T47D (cell line): ENCODE data around the gene C3orf22.
"Not testable (repeated sequence)": the region's sequence is repeated elsewhere in the genome, so short reads cannot be mapped to it uniquely, and the experiment has no call there.

Experiments used
- DNase-seq, 2 experiments: peaks; one replicate each; pipeline versions ENCODE4 v3.0.0 to v3.0.0-alpha.2; 2011 to 2012; ENCODE audit warnings: low read depth in 1 of 2, low spot score in 1 of 2
- JUND ChIP-seq: IDR thresholded peaks from 2 replicates; pipeline ENCODE4 v1.6.1; 2012; ENCODE audit warnings: low read depth
- in situ Hi-C: cut with HindIII; loops from 2 replicates; pipeline ENCODE4 v1.10.0; 2016; ENCODE audit warnings: low sequenced_read_pairs, low pct_unique_long_range_greater_than_20kb

C3orf22 gene, protein sequence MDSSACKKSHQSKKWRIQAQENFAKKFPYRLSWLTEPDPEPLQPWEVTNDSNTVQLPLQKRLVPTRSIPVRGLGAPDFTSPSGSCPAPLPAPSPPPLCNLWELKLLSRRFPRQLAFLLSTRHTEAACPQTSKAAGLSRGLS

DNA sequence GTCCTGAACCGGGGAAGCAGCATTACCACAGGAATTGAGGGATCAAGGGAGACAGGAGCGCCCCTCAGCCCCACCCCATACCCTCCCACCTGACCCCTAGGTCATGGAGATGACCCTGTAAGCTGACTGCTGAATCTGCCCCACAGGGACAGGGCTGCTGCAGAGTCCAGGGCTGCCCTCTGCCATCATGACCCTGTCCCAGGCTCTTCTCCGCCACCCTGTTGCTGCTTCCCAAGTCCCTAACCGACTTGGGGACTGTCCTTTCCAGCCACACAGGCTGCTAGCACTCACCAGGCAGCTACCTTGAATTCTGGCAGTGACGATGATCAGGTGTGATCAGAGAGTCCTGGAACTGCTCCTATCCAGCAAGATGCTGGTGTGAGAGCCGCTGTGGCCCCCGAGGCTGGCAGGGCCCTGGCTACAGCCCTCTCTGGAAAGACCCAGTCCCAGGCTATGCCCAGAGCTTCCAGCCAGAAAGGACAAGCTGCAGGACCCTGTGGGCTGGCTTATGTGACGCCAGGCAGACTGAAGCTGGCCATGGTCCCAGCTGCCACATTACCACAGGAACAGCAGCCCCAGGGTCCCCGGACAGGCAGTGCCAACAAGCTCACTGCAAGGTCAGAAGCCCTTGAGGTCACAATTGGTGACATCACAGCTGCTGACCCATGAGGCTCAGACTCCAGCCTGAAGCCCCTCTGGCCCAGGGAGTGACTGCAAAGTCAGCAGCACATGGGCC lies at the start of gene C3orf22:
C3orf22 (minus strand) TSS at position 597 of the 736 bp plus-strand sequence. CDS start 5,542 bp downstream, outside the sequence.
- no peak for TF ChIP-seq JUND
- in situ Hi-C loops: no loop called here

DNA sequence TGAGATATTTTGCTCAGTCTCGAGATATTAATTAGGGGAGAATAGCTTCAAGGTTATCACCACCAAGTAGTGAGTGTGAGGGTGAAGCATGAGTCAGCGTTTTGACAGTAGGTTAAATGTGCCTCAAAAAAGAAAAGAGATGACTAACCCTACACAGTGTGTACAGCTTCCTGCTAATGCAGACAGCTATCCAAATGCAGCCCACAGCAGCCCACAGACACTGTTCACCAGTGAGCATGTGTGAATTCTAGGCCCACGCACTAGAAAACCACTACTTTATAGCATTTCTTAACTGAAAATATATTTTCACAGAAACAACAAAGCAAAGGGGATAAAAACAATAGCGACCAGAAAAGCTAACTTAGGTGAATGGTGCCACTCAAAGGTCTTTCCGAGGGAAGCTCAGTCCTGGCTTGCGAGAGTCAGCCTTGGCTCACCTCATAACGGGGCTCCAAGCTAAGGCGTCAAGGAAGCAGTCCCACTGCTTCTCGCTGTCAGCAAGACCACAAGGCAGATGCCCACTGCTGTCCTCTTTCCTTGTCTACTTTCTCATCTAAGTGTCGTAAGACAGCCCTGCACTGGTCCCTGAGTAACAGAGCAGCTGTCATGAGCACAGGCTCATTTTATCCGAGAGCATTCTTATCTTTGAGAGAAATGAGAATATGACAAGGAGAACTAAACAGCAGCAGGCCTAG lies 48.6 kb upstream of the C3orf22 start:
- no peak for TF ChIP-seq JUND
- no peak for DNase-seq
- in situ Hi-C loops: no loop called here

More for the DNA sequence above, at the start of gene C3orf22:
- DNase-seq: no peak

DNA sequence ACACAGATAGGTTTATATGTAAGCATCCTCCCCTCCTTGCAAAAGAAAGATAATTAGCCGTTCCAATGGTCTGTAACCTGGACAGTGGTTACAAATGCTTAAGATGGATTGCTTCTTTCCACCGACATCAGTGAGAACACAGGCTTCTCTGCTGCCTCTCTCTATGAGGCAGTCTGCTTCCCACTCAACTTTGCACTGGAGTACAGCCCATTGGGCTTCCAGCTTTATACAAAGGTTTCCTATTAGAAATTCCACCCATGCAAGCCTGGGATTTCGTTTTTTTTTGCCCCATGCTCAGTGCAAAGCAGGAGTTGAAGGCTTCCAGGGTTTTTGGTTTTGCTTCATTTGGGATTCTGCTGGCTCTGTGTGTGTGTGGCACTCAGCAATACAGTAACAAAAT lies 47.3 kb upstream of the C3orf22 start:
- in situ Hi-C loops: no loop called here
- no peak for DNase-seq
- no peak for TF ChIP-seq JUND

DNA sequence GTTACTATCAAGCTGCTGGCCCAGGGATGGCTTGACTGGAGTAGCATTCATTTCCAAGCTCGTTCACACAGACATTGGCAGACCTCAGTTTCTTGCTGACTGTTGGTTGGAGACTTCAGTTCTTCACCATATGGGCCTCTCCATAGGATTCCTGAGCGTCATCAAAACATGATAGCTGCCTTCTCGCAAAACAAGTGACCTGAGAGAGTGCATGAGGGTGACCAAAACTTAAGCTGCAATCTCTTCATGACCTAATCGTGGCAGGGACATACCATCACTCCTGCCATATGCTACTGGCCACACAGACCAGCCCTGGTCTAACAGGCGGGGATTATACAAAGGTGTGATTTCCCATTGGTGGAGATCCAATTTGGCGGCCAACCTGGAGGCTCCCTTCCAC lies 46.0 kb upstream of the C3orf22 start:
- DNase-seq: no peak
- TF ChIP-seq JUND: no peak
- in situ Hi-C loops: no loop called here

DNA sequence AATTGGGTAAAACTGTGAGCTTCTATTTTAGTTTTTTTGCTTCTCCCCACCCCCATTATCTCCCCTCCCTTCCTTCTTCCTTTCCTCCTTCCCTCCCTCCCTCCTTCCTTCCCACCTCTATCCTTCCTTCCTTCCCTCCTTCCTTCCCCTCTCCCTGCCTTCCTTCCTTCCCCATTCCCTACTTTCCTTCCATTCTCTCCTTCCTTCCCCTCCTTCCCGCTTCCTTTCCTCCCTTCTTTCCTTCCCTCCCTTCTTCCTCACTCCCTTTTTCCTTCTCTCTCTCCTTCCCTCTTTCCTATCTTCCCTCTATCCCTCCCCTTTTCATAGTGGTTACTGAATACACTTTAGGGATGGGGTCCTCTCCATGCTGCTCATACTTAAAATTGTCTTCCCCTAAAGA lies 40.4 kb upstream of the C3orf22 start:
- in situ Hi-C loops: no loop called here
- DNase-seq: no peak
- no peak for TF ChIP-seq JUND

DNA sequence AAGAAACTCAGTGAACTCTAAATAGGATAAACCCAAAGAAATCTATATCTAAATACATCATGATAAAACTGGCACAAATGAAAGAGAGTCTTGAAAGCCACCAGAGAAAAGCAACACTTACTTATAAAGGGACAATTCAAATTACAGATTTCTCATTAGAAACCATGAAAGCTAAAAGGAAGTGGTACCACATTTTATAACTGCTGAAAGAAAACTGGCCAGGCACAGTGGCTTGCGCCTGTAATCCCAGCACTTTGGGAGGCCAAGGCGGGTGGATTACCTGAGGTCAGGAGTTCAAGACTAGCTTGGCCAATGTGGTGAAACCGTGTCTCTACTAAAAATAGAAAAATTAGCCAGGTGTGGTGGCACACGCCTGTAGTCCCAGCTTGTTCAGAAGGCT lies 36.7 kb upstream of the C3orf22 start:
- DNase-seq, in situ Hi-C loops: not testable (repeated sequence)

DNA sequence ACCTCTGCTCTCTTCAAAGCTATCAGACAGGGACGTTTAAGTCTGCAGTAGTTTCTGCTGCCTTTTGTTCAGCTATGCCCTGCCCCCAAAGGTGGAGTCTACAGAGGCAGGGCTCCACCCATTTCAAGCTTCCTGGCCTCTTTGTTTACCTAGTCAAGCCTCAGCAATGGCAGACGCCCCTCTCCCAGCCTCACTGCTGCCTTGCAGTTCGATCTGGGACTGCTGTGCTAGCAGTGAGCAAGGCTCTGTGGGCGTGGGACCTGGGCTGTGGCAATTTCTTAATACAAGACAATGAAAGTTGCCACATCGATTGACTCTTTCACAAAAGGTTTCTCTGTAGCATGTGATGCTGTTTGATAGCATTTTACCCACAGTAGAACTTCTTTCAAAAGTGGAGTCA lies 32.8 kb upstream of the C3orf22 start:
- DNase-seq, in situ Hi-C loops: not testable (repeated sequence)

DNA sequence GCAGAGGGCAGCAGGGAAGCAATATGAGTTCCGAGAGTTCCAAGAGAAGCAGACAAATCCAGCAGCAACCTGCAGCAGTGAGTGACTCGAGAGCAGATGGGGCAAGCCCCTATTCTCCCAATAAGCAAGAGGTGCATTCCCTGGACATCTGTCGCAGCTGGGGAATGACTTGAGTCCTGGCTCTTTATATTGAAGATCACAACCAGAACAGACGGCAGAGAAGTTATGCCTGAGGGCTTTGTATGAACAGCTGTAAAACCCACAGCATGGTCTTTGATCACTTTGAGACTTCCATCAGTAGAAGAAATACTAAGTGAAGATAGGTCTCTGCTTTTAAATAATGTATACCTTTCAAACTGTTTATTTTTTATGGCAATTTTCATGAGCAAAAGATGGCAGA lies 23.6 kb upstream of the C3orf22 start:
- no peak for DNase-seq
- no peak for TF ChIP-seq JUND
- in situ Hi-C loops: no loop called here

DNA sequence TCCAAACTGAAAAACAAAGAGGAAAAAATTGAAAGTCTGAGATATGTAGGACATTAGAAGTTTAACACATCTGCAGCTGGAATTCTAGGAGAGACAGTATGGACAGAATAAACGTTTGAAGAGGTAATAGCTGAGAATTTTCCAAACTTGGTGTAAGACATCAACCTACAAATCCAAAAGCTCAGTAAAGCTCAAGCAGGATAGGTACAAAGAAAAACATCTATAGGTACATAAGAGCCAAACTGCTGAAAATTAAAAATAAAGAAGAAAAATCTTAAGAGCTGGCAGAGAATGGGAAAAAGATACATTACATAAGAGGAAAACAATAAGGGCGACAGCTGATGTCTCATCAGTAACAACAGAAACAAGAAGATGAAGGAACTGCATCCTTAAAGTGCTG lies 22.8 kb upstream of the C3orf22 start:
- in situ Hi-C loops: no loop called here
- TF ChIP-seq JUND: no peak
- no peak for DNase-seq

DNA sequence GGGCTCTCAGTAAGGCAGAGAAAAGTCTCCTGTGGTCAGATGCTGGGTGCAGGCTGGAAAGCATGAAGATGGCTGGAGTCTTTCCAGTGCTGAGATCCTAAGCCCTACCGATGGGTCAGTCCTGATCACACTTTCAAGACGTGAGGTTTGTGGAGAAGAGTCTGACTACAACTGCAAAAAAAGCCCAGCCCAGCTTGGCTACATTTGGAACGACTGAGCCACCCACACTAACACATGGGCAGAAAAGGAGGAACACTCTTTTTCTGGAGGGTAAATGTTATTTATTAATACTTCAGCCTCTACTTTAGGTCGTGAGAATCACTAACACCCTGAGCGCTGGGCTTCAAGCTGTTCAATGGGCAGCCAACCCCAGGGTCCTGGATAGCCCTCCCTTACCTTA lies 22.0 kb upstream of the C3orf22 start:
- TF ChIP-seq JUND: no peak
- no peak for DNase-seq
- in situ Hi-C loops: no loop called here

DNA sequence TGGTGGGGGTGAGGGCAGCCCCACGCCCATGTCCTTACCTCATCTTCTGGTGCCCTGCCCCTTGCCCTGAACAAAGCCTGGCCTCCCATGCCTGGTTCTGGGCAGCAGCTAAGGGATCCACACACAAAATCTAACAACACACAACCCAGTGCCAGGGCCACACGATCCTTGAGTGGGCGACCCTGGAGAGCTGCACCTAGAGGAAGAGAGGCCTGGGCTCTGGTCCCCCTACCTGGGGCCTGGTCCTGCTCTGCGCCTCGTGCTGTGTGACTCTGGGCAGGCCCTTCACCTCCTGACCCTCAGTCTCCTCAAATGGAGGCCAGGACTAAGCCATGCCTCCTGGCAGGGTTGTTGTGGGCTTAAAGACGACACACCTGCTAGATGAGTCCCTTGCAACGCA lies 20.0 kb upstream of the C3orf22 start:
- DNase-seq: no peak
- no peak for TF ChIP-seq JUND
- in situ Hi-C loops: no loop called here

DNA sequence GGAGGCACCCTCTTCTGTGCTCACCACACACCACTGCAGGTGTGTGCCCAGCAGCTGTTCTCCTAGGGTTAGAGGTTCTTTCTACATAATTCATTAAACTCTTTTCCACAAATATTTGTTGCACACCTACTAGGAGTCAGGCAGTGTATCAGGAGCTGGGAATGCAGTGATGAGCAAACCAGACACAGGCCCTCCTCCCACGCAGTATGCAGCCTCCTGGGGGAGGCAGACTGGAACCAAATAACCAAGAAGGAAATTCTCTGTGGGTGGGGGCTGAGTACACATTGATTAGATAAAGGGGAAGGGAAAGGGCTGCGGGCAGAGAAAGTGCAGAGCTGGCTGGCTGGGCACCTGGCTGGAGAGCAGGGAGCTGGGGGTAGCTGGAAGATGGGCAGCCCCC lies 18.5 kb upstream of the C3orf22 start:
- TF ChIP-seq JUND: no peak
- DNase-seq: no peak
- in situ Hi-C loops: no loop called here

DNA sequence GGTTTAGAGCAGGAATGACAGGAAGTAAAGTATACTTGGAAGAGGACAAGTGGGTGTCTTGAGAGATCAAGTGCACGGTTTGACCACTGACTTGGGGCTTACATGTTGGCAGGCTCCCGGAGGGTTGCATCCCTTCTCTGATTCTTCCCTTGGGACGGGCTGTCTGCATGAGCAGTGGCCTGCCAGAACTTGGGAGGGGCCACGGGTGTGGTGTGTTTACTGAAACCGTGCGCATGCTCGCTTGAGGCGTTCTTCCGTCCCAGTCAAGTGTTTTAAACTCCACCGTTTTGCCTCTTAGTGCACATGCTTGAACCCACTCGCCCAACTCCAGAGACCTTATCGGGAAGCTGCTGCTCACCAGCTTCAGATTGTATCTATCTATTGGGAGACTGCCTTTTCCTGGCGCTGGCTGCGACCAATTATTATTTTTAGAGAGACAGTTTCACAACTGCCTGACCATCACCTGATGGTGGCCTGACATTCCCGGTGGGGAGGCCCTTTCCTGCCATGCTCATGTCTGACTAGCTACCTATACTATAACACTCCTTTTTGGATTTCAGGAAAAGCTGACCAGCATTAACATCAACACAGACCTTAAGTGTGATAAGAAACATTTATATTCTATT lies 14.9 kb upstream of the C3orf22 start:
- no peak for TF ChIP-seq JUND
- in situ Hi-C loops: no loop called here
- DNase-seq: peak in 1 of 2 experiments; percentile 50
